Middle frontal gyrus (tissue), 1 donor: ENCODE results near the gene NCAPD2.

Experiments
- DNase-seq: peaks from one replicate; pipeline ENCODE4 v3.0.0-alpha.2; 2015; ENCODE audit warnings: low spot score; ENCODE audit errors: extremely low spot score

The NCAPD2 gene

GRCh38 chr12:6573001-6573400, 79.1 kb downstream of the NCAPD2 start:
- no peak for DNase-seq

DNA sequence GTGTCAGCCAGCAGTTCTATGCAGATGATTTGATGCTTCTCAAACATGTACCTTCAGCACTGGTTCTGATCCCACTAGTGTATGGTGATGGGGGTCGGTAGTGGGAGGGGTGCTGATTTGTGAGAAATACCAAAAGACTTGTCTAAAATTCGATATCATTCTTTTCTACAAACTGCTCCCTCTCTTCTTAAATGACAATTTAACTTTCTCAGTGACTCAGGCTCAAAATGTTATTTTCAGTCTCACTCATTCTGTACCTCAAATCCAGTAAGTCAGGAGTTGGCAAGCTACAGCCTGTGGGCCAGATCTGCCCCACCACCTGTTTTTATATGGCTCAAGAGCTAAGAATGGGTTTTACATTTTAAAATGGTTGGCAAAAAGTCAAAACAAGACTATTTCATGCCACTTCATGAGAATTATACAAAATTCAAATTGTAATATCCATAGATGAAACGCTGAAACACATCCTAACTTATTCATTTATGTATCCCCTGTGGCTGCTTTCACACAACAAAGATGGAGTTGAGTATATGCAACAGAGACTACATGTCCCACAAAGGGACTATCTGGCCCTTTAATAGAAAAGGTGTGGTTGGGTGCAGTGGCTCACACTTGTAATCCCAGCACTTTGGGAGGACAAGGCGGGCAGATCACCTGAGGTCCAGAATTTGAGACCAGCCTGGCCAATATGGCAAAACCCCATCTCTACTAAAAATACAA, 80.8 kb downstream of the NCAPD2 start:
- no peak for DNase-seq

GRCh38 chr12:6575648-6576047, 81.7 kb downstream of the NCAPD2 start:
- DNase-seq, result no peak
